Kidney capillary endothelial cell (primary cell): ENCODE results near the gene NGF.

Source experiments
- DNase-seq: peaks from one replicate; pipeline ENCODE4 v3.0.0-alpha.2; 2018; ENCODE audit warnings: low spot score

Gene NGF

DNA sequence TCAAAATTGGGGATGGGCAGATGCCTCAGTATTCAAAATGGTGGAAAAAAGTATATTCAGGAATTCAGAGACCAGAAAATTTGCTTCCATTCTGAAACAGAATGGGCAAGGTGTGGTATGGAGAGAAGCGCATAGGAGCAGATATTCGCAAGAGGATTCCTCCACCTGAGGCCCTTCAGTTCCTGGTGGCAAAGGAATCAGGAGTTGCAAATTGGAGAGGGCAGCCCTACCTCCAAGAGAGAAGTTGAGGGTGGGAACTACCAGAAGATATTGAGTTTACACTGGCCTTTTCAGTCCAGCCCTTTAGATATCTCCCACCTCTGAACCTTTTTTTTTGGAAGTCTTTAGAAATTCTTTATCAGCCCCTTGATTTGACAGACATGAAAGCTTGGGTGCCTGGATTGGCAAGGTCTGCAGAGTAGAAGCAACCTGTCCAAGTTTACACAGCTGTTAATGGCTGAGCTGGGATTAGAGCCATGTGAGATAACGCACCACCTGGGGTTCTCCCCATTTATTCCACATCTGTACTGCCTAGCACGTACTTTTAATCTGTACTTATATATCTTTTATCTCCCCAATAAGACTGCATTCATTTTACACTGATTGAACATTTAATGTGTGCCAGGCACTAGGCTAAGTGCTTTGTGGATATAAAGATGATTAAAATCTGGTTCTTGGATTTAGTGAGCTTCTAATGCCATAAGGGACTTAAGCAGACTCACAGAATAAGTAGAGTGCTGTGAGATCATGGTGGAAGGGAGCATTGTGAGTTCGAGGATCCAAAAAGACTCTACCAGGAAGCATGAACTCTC is 99.5 kb downstream of the NGF start:
- DNase-seq: no peak

DNA sequence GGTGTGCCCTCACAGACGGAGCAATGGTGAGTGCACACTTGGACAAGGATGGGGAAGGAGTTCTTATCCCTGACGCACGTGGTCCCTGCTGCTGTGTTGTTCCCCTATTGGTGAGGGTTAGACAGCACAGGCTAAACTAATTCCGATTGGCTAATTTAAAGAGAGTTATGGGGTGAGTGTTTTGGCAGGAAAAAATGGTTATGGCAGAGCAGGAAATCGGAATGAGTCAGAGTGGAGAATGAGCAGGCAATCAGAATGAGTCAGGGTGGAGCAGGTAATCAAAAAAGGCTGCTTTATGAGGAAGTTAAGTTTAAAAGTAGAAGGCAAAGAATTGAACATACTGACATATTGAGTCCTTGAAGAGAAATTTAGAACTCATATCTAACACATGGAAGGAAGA is 100.5 kb downstream of the NGF start:
- DNase-seq: peak; percentile 7

DNA sequence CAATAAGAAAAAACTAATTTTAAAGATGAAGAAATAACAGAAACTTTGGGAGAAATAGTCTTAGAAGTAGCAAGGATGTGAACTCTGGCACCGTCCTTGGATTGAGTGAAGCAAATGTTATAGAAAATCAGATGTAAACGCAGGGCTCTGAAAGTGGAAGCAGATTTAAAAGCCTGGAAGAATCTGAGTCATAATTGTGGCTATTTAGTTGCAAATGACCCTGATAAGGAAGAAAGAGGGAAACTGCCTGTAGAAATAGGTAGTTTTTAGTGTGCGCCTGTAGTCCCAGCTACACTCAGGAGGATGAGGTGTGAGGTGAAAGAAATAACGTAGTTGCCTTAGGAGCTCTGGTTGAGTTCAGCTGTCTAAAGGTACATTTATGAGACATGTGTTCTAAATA is 101.0 kb downstream of the NGF start:
- no peak for DNase-seq
